GM23338 (cell line): ENCODE measurements around the gene IL1RL2. TPM values are rescaled to one million over a fixed set of nuclear protein-coding genes. Genes with fewer than 3 reads are reported as not detected.

ENCODE experiments used
- ATAC-seq: fragments of 200-7000 bp; cut with Tn5 transposase; 3 replicates; pipeline ENCODE4 v1.9.1; 2020
- DNase-seq: peaks from one replicate; pipeline ENCODE4 v3.0.0-alpha.2; 2015; ENCODE audit warnings: low spot score
- H2AFZ ChIP-seq: fragments of 200-600 bp; sonication (generic); 2 replicates; pipeline ENCODE4 v1.8.0; 2016; ENCODE audit warnings: antibody characterized with exemption, mild to moderate bottlenecking, moderate library complexity
- H3F3A ChIP-seq: fragments of 200-600 bp; sonication (generic); replicated peaks from 2 replicates; pipeline ENCODE4 v1.8.0; 2017; ENCODE audit warnings: antibody characterized with exemption, mixed run types, low read depth
- H3K27ac ChIP-seq: fragments of 200-600 bp; sonication (generic); 2 replicates; pipeline ENCODE4 v1.6.1; 2016; ENCODE audit warnings: low read depth
- H3K27me3 ChIP-seq: fragments of 200-600 bp; sonication (generic); 2 replicates; pipeline ENCODE4 v1.8.0; 2016; ENCODE audit warnings: mild to moderate bottlenecking, mixed run types, moderate library complexity; ENCODE audit not compliant: insufficient read depth
- H3K36me3 ChIP-seq: fragments of 200-600 bp; sonication (generic); 2 replicates; pipeline ENCODE4 v1.8.0; 2016; ENCODE audit warnings: mild to moderate bottlenecking; ENCODE audit not compliant: insufficient read depth
- H3K4me1 ChIP-seq: fragments of 200-600 bp; sonication (generic); 2 replicates; pipeline ENCODE4 v1.8.0; 2016; ENCODE audit warnings: mild to moderate bottlenecking, moderate library complexity; ENCODE audit not compliant: insufficient read depth
- H3K4me2 ChIP-seq: fragments of 200-600 bp; sonication (generic); 2 replicates; pipeline ENCODE4 v1.7.1; 2017; ENCODE audit warnings: mixed run types
- H3K4me3 ChIP-seq: fragments of 200-600 bp; sonication (generic); 2 replicates; pipeline ENCODE4 v1.6.1; 2016; ENCODE audit warnings: mixed run types
- H3K79me2 ChIP-seq: fragments of 200-600 bp; sonication (generic); replicated peaks from 2 replicates; pipeline ENCODE4 v1.8.0; 2017; ENCODE audit warnings: mild to moderate bottlenecking; ENCODE audit not compliant: insufficient read depth
- H3K9me2 ChIP-seq: fragments of 200-600 bp; sonication (generic); 2 replicates; pipeline ENCODE4 v1.8.0; 2017; ENCODE audit not compliant: insufficient read depth
- H4K20me1 ChIP-seq: fragments of 200-600 bp; sonication (generic); replicated peaks from 2 replicates; pipeline ENCODE4 v1.8.0; 2017; ENCODE audit warnings: mild to moderate bottlenecking; ENCODE audit not compliant: insufficient read depth
- H3K27ac Mint-ChIP-seq: 2 replicates; pipeline ENCODE4 v1.8.0; 2020; ENCODE audit warnings: inconsistent platforms, mild to moderate bottlenecking, moderate library complexity, mixed read lengths
- H3K27me3 Mint-ChIP-seq: 3 replicates; pipeline ENCODE4 v1.8.0; 2022; ENCODE audit warnings: low read depth, mild to moderate bottlenecking, moderate library complexity, mixed read lengths, inconsistent platforms; ENCODE audit not compliant: insufficient read depth, poor library complexity
- H3K36me3 Mint-ChIP-seq: 3 replicates; pipeline ENCODE4 v1.8.0; 2021; ENCODE audit warnings: low read depth, mild to moderate bottlenecking, inconsistent platforms, moderate library complexity, mixed read lengths
- H3K4me1 Mint-ChIP-seq: 3 replicates; pipeline ENCODE4 v1.8.0; 2020; ENCODE audit warnings: mild to moderate bottlenecking, inconsistent platforms, mixed read lengths
- H3K4me3 Mint-ChIP-seq: 3 replicates; pipeline ENCODE4 v1.8.0; 2021; ENCODE audit warnings: moderate library complexity, mild to moderate bottlenecking, inconsistent platforms, mixed read lengths
- H3K9me3 Mint-ChIP-seq: 3 replicates; pipeline ENCODE4 v1.8.0; 2020; ENCODE audit warnings: moderate library complexity, mild to moderate bottlenecking, inconsistent platforms, mixed read lengths
- CREB1 ChIP-seq: fragments of 250-450 bp; sonication (Bioruptor Pico); IDR thresholded peaks from 2 replicates; pipeline ENCODE4 v1.5.0; 2020; ENCODE audit warnings: low read depth, mild to moderate bottlenecking, moderate library complexity
- CTCF ChIP-seq, 2 experiments: fragments of 200-600 bp in 1 of 2; sonication (generic) in 1 of 2; conservative IDR thresholded peaks; 2 replicates each; pipeline versions ENCODE4 v1.5.1 to v1.6.1; 2016 to 2017; ENCODE audit warnings: antibody characterized with exemption in 2 of 2, low read depth in 2 of 2, mild to moderate bottlenecking in 2 of 2, moderate library complexity in 1 of 2
- EZH2 ChIP-seq: fragments of 200-600 bp; sonication (generic); IDR thresholded peaks from one replicate; pipeline ENCODE4 v1.8.0; 2017; ENCODE audit warnings: antibody characterized with exemption, mild to moderate bottlenecking, low read depth; ENCODE audit not compliant: unreplicated experiment
- EZH2phosphoT487 ChIP-seq: fragments of 200-600 bp; sonication (generic); IDR thresholded peaks from one replicate; pipeline ENCODE4 v1.8.1; 2018; ENCODE audit warnings: antibody characterized with exemption; ENCODE audit not compliant: unreplicated experiment
- NANOG ChIP-seq: IDR thresholded peaks from 2 replicates; pipeline ENCODE4 v1.6.1; 2016; ENCODE audit warnings: antibody characterized with exemption, borderline replicate concordance
- POLR2AphosphoS5 ChIP-seq: IDR thresholded peaks from 2 replicates; pipeline ENCODE4 v1.6.1; 2016; ENCODE audit warnings: antibody characterized with exemption, low read depth
- STAT1 ChIP-seq: IDR thresholded peaks from one replicate; pipeline ENCODE4 v1.6.1; 2016; ENCODE audit warnings: antibody characterized with exemption; ENCODE audit not compliant: unreplicated experiment
- ZNF114 ChIP-seq: fragments of 250-450 bp; sonication (Bioruptor Pico); IDR thresholded peaks from 2 replicates; pipeline ENCODE4 v1.5.0; 2020; ENCODE audit warnings: mild to moderate bottlenecking, moderate library complexity
- ZNF331 ChIP-seq: fragments of 250-450 bp; sonication (Bioruptor Pico); IDR thresholded peaks from 2 replicates; pipeline ENCODE4 v1.5.0; 2020; ENCODE audit warnings: low read depth, mild to moderate bottlenecking, moderate library complexity
- polyA plus RNA-seq: library from polyadenylated mRNA; unstranded; fragments of >200 nt; fragmentation: Nextera tagmentation; extraction: Ambion mirVana; gene quantifications from 2 replicates; pipeline ENCODE4 v1.2.1, GENCODE V29; 2016
- total RNA-seq: library from RNA; depleted of rRNA; stranded (reverse); fragments of >200 nt; shearing (Covaris generic); gene quantifications from 2 replicates; pipeline ENCODE4 v1.2.3, GENCODE V29; 2014
- TF ChIP-seq, protein P1 (sequence below): fragments of 250-450 bp; sonication (Bioruptor Pico); IDR thresholded peaks from 2 replicates; pipeline ENCODE4 v1.5.0; 2020; ENCODE audit warnings: mild to moderate bottlenecking, moderate library complexity
- TF ChIP-seq, protein P2 (sequence below): IDR thresholded peaks from 2 replicates; pipeline ENCODE4 v1.6.1; 2016; ENCODE audit warnings: antibody characterized with exemption

Gene IL1RL2
- total and polyA plus RNA-seq, 2 experiments from 2014 or later: not detected

GRCh38 chr2:102262216-102263129, 75.7 kb downstream of the IL1RL2 start:
- ATAC-seq (no peak), DNase-seq (no peak)
- Histone ChIP-seq H3K4me1 (no peaks in the 10 kb centered on the region), H3K36me3 (no peaks in the 10 kb centered on the region), H3K9me2 (peaks cover 11% of the 10 kb centered on the region; the same call in 1 of the 2 replicates), H3K79me2 (no peaks in the 10 kb centered on the region), H4K20me1 (no peaks in the 10 kb centered on the region), H3K4me2 (no peak overlapping the region), H3K27me3 (no peaks in the 10 kb centered on the region), H2AFZ (no peak overlapping the region), H3K4me3 (no peak overlapping the region), H3F3A (no peaks in the 10 kb centered on the region), H3K27ac (no peak overlapping the region)
- H3K27me3 Mint-ChIP-seq: no peaks in the 10 kb centered on the region
- no peaks in the 10 kb centered on the region for H3K9me3 Mint-ChIP-seq
- H3K36me3 Mint-ChIP-seq: no peaks in the 10 kb centered on the region
- TF ChIP-seq EZH2phosphoT487 (no peak), EZH2 (no peak), CREB1 (CRISPR knock-in tag) (no peak), CTCF (conservative IDR thresholded peaks at IDR 0.05; ENCODE audit: low read depth in 2 of 2) (no peak), NANOG (no peak), POLR2AphosphoS5 (no peak), ZNF114 (CRISPR knock-in tag) (no peak), STAT1 (no peak), ZNF331 (CRISPR knock-in tag) (no peak)
- TF ChIP-seq, protein P1, sequence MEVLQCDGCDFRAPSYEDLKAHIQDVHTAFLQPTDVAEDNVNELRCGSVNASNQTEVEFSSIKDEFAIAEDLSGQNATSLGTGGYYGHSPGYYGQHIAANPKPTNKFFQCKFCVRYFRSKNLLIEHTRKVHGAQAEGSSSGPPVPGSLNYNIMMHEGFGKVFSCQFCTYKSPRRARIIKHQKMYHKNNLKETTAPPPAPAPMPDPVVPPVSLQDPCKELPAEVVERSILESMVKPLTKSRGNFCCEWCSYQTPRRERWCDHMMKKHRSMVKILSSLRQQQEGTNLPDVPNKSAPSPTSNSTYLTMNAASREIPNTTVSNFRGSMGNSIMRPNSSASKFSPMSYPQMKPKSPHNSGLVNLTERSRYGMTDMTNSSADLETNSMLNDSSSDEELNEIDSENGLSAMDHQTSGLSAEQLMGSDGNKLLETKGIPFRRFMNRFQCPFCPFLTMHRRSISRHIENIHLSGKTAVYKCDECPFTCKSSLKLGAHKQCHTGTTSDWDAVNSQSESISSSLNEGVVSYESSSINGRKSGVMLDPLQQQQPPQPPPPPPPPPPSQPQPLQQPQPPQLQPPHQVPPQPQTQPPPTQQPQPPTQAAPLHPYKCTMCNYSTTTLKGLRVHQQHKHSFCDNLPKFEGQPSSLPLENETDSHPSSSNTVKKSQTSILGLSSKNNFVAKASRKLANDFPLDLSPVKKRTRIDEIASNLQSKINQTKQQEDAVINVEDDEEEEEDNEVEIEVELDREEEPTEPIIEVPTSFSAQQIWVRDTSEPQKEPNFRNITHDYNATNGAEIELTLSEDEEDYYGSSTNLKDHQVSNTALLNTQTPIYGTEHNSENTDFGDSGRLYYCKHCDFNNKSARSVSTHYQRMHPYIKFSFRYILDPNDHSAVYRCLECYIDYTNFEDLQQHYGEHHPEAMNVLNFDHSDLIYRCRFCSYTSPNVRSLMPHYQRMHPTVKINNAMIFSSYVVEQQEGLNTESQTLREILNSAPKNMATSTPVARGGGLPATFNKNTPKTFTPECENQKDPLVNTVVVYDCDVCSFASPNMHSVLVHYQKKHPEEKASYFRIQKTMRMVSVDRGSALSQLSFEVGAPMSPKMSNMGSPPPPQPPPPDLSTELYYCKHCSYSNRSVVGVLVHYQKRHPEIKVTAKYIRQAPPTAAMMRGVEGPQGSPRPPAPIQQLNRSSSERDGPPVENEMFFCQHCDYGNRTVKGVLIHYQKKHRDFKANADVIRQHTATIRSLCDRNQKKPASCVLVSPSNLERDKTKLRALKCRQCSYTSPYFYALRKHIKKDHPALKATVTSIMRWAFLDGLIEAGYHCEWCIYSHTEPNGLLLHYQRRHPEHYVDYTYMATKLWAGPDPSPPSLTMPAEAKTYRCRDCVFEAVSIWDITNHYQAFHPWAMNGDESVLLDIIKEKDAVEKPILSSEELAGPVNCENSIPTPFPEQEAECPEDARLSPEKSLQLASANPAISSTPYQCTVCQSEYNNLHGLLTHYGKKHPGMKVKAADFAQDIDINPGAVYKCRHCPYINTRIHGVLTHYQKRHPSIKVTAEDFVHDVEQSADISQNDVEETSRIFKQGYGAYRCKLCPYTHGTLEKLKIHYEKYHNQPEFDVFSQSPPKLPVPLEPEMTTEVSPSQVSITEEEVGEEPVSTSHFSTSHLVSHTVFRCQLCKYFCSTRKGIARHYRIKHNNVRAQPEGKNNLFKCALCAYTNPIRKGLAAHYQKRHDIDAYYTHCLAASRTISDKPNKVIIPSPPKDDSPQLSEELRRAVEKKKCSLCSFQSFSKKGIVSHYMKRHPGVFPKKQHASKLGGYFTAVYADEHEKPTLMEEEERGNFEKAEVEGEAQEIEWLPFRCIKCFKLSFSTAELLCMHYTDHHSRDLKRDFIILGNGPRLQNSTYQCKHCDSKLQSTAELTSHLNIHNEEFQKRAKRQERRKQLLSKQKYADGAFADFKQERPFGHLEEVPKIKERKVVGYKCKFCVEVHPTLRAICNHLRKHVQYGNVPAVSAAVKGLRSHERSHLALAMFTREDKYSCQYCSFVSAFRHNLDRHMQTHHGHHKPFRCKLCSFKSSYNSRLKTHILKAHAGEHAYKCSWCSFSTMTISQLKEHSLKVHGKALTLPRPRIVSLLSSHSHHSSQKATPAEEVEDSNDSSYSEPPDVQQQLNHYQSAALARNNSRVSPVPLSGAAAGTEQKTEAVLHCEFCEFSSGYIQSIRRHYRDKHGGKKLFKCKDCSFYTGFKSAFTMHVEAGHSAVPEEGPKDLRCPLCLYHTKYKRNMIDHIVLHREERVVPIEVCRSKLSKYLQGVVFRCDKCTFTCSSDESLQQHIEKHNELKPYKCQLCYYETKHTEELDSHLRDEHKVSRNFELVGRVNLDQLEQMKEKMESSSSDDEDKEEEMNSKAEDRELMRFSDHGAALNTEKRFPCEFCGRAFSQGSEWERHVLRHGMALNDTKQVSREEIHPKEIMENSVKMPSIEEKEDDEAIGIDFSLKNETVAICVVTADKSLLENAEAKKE: no peak
- TF ChIP-seq, protein P2, sequence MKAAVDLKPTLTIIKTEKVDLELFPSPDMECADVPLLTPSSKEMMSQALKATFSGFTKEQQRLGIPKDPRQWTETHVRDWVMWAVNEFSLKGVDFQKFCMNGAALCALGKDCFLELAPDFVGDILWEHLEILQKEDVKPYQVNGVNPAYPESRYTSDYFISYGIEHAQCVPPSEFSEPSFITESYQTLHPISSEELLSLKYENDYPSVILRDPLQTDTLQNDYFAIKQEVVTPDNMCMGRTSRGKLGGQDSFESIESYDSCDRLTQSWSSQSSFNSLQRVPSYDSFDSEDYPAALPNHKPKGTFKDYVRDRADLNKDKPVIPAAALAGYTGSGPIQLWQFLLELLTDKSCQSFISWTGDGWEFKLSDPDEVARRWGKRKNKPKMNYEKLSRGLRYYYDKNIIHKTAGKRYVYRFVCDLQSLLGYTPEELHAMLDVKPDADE: no peak
- H3K4me3 Mint-ChIP-seq: no peak overlapping the region
- no peak overlapping the region for H3K27ac Mint-ChIP-seq
- no peaks in the 10 kb centered on the region for H3K4me1 Mint-ChIP-seq
